Body of pancreas (tissue), 4 donors: ENCODE results near the gene CPD. TPM values are rescaled to one million over a fixed set of nuclear protein-coding genes. Genes with fewer than 3 reads are reported as not detected.

Experiments used
- ATAC-seq: fragments of 150-250 bp; one replicate; pipeline ENCODE4 v1.9.1; 2016
- DNase-seq, 4 donors: peaks; one replicate each; pipeline ENCODE4 v3.0.0-alpha.2; 2019
- H3K27ac ChIP-seq, 4 donors: fragments of 200-600 bp; sonication (generic); 1 replicate in 3 of 4; 2 replicates in 1 of 4; pipeline versions ENCODE4 v1.5.1 to v1.6.1; 2016 to 2019; ENCODE audit warnings: mild to moderate bottlenecking in 1 of 4, mixed read lengths in 1 of 4, moderate library complexity in 1 of 4
- H3K27me3 ChIP-seq, 2 donors: fragments of 200-600 bp; sonication (generic); one replicate each; pipeline ENCODE4 v1.6.0; 2016; ENCODE audit warnings: mild to moderate bottlenecking in 1 of 2
- H3K36me3 ChIP-seq, 2 donors: fragments of 200-600 bp; sonication (generic); replicated peaks in 1 of 2; 2 replicates each; pipeline ENCODE4 v1.5.1; 2016; ENCODE audit warnings: low read depth in 2 of 2; ENCODE audit not compliant: insufficient read depth in 1 of 2
- H3K4me1 ChIP-seq: fragments of 200-600 bp; sonication (generic); one replicate; pipeline ENCODE4 v1.6.0; 2016
- H3K4me3 ChIP-seq, 2 donors: fragments of 200-600 bp; sonication (generic); 1 replicate in 1 of 2; 2 replicates in 1 of 2; pipeline ENCODE4 v1.5.1; 2016 to 2019
- H3K9me3 ChIP-seq, 3 donors: fragments of 200-600 bp; sonication (generic); 1 replicate in 2 of 3; 2 replicates in 1 of 3; pipeline ENCODE4 v1.5.1; 2016
- CTCF ChIP-seq, 7 experiments: fragments of 450-650 bp in 4 of 7; fragments of 200-600 bp in 3 of 7; sonication (generic) in 3 of 7; IDR thresholded peaks; one replicate each; pipeline ENCODE4 v1.5.1; 2016 to 2019; ENCODE audit warnings: antibody characterized with exemption in 7 of 7
- POLR2A ChIP-seq, 3 donors: fragments of 450-650 bp; IDR thresholded peaks; one replicate each; pipeline ENCODE4 v1.6.1; 2016; ENCODE audit warnings: antibody characterized with exemption in 3 of 3, mild to moderate bottlenecking in 2 of 3
- WGBS, 2 donors: methylation state at CpG; one replicate each; pipeline ENCODE4 v1.1.5; 2017; 5-methylcytosine and 5-hydroxymethylcytosine counted together
- intact Hi-C: fragments of 100-400 bp; cut with DNase I; formaldehyde crosslinking; loops from one replicate; pipeline ENCODE4 v1.15.1; 2023
- total RNA-seq, 2 donors: library from RNA; depleted of rRNA; stranded (reverse); fragments of >200 nt; gene quantifications; one replicate each; pipeline ENCODE4 v1.1.0, GENCODE V29; 2016

Gene CPD
- total RNA-seq, 2 donors from 2014 or later = 30.0 to 68.0 TPM

- H3K9me3 ChIP-seq = no peaks in the 10 kb centered on the region
- H3K4me1 ChIP-seq = peaks cover 7% of the 10 kb centered on the region
- 75 to 82% methylated on average over 6 of the region's 6 CpGs for WGBS, 2 donors
- no peaks in the 10 kb centered on the region for H3K27me3 ChIP-seq
- intact Hi-C loops = no loop called here
- no peak for ATAC-seq
- H3K36me3 ChIP-seq = peaks cover 0 to 17% of the 10 kb centered on the region in 2 donors
- no peak for DNase-seq
- no peak overlapping the region for H3K27ac ChIP-seq
- no peak for TF ChIP-seq POLR2A (IDR thresholded peaks at IDR 0.05)
- no peak for TF ChIP-seq CTCF (IDR thresholded peaks at IDR 0.05)
- H3K4me3 ChIP-seq = no peak overlapping the region
Observed at GRCh38 chr17:30389756-30390300, 11.1 kb downstream of the CPD start.

GRCh38 chr17:30391534-30391933 is 12.8 kb downstream of the CPD start:
- H3K27me3 ChIP-seq = no peaks in the 10 kb centered on the region
- intact Hi-C loops = no loop called here
- H3K36me3 ChIP-seq = peaks cover 0 to 12% of the 10 kb centered on the region in 2 donors
- H3K27ac ChIP-seq = no peak overlapping the region
- peaks cover 23% of the 10 kb centered on the region for H3K4me1 ChIP-seq
- DNase-seq (no peak), ATAC-seq (no peak)
- no peak for TF ChIP-seq POLR2A (IDR thresholded peaks at IDR 0.05)
- no peak for TF ChIP-seq CTCF (IDR thresholded peaks at IDR 0.05)
- H3K9me3 ChIP-seq = no peaks in the 10 kb centered on the region
- no peak overlapping the region for H3K4me3 ChIP-seq
- 92 to 96% methylated on average over 2 of the region's 2 CpGs for WGBS, 2 donors

GRCh38 chr17:30393491-30393890 is 14.8 kb downstream of the CPD start:
- no peaks in the 10 kb centered on the region for H3K27me3 ChIP-seq
- ATAC-seq (no peak), DNase-seq (no peak)
- TF ChIP-seq POLR2A (IDR thresholded peaks at IDR 0.05) (no peak), CTCF (IDR thresholded peaks at IDR 0.05) (no peak)
- H3K4me1 ChIP-seq = peaks cover 29% of the 10 kb centered on the region
- no peaks in the 10 kb centered on the region for H3K9me3 ChIP-seq
- 91 to 94% methylated on average over 4 of the region's 4 CpGs for WGBS, 2 donors
- H3K4me3 ChIP-seq = no peak overlapping the region
- H3K27ac ChIP-seq = no peak overlapping the region
- intact Hi-C loops = no loop called here
- H3K36me3 ChIP-seq = peaks cover 0 to 6% of the 10 kb centered on the region in 2 donors

DNA sequence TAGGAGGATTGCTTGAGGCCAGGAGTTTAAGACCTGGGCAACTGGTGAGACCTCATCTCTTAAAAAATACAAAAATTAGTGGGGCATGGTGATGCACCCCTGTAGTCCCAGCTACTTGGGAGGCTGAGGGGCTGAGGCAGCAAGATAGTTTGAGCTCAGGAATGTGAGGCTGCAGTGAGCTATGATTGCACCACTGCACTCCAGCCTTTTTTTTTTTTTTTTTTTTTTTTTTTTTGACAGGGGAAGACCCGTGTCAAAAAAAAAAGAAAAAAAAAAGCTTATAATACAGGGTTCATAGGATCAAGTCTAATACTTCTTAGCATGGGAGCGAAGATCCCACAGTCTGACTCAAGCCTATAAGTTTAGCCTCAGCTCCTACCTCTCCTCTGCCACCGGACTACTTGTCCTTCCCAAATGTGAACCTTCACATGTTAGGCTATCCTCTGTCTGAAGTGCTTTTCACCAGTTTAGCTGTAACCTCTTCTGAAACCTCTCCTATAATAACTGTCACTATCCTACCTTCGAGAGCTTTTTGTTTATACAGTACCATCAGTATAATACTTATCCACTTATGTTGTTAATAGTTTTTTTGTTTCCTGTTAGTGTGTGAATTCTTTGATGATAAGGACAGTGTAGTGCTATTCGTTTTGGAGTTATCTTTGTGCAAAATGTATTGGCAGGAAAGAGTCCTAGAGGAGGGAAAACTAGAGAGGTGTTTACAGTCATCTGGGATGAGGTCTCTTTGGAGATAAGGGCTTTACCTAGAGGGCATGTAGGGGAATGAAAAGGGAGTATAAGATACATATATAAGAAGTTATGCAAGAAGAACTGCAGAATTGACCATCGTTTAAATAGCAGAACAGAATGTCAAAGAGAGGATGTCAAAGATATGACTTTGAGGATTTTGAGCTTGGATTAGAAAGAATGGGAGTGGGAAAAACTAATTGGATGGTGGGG is 15.5 kb downstream of the CPD start:
- Histone ChIP-seq H3K9me3 (no peaks in the 10 kb centered on the region), H3K27ac (no peak overlapping the region), H3K27me3 (no peaks in the 10 kb centered on the region), H3K4me3 (no peak overlapping the region), H3K36me3 (peaks cover 0 to 6% of the 10 kb centered on the region in 2 donors), H3K4me1 (peaks cover 30% of the 10 kb centered on the region)
- 55 to 62% methylated on average over 6 of the region's 6 CpGs for WGBS, 2 donors
- no peak for TF ChIP-seq CTCF (IDR thresholded peaks at IDR 0.05)
- TF ChIP-seq POLR2A (IDR thresholded peaks at IDR 0.05) = no peak
- intact Hi-C loops = no loop called here
- DNase-seq = no peak
- no peak for ATAC-seq
